AG08396 (cell line): ENCODE results near the gene TBC1D5.

Experiments used
- DNase-seq: peaks from one replicate; pipeline ENCODE4 v3.0.0; 2012; ENCODE audit warnings: low spot score, mixed read lengths

TBC1D5 gene

GRCh38 chr3:17217588-17217987 is 524.8 kb downstream of the TBC1D5 start:
- DNase-seq: no peak

GRCh38 chr3:17213102-17213501 is 529.3 kb downstream of the TBC1D5 start:
- DNase-seq: no peak

DNA sequence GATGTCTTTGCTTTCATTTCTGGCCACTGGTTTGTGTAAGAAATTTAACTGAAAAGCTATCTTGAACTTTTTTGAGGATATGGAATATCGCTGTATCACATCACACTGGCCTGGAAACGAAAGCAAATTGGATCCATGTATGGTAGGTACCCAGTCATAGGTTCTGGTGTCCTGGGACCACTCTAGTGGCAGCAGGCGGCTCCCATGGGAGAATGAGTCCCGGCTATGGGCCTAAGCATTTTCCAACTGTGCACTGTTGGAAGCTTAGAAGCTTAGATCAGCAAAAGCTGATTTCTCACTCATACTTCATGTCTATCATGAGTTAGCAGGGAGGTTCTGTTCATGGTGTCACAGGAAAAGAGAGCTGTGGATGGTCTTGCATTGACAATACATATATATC is 534.5 kb downstream of the TBC1D5 start:
- DNase-seq: no peak

DNA sequence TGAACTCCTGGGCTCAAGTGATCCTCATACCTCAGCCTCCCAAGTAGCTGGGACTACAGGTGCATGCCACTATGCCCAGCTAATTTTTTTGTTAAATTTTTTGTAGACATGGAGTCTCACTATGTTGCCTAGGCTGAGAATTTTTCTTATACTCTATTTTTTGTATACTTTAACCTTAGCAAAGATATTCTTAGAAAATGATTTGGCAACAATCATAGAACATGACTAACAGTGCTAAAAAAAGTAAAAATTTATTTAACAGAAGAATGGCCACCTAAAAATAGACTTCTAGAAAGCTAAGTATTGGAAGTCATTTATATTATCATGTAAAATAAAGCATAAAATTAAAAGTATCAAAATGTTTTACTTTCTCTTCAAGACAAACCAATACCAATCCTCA is 535.4 kb downstream of the TBC1D5 start:
- DNase-seq: no peak

DNA sequence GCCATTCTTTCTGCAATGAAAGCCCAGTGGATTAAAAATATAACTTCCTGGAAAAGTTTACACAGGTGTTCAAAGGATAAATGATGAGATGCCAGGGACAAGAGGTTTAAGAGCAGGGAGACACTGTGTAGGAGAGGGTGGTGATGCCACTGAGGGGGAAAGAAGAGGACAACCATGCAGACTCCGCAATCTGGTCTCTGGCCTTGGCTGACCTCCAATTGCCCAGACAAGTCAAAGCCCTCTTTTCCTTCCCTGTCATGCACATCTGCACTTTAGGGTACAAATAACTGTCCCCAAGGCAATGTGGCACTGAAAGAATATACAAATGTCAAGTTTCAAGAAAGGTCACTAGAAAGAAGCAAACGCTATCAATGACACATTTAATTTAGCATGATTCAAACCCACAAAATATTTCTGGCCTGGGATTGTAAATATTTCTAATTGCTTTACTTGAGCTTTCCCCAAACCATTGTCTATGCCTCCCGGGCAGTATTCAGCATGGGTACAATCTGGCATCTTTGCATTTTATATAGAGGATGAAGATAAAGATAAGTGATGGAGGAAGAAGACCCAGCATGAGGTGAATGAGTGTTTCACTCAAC is 538.3 kb downstream of the TBC1D5 start:
- no peak for DNase-seq

- DNase-seq: no peak
Observed at GRCh38 chr3:17201538-17201937, 540.9 kb downstream of the TBC1D5 start.

DNA sequence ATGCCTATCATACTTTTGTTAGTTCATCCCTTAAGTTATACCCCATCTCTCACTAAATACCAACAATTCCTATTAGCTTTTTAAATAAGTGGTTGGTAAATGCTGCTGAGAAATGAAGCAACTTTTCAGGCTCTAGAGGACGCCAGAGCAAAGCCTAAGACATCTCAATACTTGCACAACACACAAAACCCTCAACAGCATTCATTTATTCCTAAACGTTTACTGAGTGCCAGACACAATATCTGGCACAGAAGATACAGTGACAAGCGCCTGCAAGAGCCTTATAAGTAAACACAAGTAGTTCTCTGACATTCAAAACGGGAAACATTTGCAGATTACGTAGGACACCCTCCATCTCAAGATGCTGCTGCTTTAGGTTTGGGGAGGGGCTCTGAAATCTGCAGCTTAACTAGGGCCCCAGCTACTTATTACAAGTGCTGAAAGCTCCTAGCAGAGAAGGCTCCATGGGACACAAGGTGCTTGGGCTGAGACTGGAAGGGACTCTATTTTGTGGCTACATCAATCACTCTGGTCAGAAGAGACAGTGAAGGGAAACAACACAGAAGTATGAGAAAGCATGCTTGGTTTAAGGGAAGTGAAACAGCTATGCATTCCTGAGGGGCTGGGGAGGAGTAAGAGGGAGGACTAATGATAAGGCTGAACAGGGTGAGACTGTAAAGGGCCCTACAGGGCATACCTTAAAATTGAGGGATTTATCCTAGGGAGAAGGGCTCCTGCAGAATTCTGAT is 546.4 kb downstream of the TBC1D5 start:
- DNase-seq: no peak

DNA sequence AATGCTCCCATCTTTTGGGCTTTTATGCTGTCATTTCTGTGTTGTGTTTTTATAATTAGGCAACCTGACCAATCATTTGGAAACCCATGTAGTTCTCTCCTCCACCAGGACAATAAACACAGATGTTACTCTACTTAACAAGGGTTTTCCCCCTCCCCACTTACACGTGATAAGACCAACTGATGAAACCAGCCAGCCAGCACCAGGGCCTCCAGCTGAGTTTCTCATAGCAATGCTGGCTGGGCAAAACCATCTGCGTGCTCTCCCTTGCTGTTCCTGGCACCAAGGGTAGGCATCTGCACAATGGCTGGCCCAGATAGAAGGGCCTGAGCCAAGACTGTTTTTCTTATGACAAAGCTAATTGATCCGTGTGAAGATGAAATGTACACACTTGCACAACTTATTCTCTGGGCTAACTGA is 547.2 kb downstream of the TBC1D5 start:
- DNase-seq: no peak

GRCh38 chr3:17194116-17194515 is 548.3 kb downstream of the TBC1D5 start:
- no peak for DNase-seq

- no peak for DNase-seq
Observed at GRCh38 chr3:17192995-17193394, 549.4 kb downstream of the TBC1D5 start.

DNA sequence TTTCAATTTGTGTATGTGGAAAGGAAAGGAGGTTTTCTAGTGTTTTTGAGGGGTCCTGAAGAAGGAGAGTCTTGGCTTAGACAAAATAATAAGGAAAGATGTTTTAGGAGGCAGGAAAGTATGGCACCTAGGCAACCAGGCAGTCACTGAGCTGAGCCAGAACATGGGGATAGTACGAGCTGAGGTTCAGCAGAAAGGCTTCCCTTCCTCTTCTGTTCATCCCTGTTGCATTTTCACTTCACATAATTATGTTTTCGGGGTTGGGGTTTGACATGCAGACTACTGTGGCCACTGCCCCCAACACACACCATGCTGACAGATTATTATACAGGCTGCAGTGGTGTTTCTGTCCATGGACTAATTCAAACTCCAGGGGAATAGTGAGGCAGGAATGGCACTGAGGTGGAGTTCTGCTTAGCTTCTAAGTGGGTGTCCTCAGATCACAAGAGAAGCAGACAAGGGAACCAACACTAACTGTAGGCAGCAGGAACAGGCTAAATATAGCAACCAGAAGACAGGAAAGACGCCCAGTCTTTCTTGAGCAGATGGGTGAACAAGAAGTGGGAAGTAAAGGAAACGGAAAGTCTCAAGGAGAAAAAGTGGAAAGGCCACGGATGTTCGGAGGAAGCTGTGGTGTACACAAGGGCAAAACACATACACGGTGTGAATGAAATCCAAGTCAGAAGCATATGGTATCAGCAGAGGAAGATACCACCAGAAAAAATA is 551.9 kb downstream of the TBC1D5 start:
- DNase-seq: no peak

GRCh38 chr3:17188378-17188777 is 554.1 kb downstream of the TBC1D5 start:
- DNase-seq: no peak

DNA sequence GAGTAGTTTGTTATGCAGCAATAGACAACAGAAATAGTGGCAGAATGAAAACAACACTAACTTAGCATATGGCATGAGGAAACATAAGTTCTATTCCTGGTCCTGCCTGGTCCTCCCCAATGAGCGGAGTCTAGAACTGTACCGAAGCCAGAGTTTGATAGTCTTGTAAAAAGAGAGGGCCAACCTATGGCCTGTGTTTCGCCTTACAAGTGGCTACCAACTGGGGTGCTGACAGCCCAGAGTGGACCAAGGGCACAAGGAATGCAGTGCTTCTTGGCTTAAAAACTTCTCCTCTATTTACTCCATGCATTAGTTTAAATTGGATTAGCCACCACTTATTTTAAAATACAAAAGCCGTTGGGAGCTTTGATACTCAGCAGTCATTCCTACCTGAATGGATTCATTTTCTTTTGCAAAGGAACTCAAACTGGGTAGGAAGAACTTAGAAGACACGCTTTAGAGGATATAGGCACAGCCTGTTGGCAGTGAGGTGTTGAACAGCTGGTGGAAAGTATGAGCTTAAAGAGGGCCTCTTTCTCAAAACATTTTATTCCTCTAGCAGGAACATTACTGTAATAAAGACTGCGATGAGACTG is 554.7 kb downstream of the TBC1D5 start:
- no peak for DNase-seq

- DNase-seq: no peak
Observed at GRCh38 chr3:17183951-17184550, 558.4 kb downstream of the TBC1D5 start.

DNA sequence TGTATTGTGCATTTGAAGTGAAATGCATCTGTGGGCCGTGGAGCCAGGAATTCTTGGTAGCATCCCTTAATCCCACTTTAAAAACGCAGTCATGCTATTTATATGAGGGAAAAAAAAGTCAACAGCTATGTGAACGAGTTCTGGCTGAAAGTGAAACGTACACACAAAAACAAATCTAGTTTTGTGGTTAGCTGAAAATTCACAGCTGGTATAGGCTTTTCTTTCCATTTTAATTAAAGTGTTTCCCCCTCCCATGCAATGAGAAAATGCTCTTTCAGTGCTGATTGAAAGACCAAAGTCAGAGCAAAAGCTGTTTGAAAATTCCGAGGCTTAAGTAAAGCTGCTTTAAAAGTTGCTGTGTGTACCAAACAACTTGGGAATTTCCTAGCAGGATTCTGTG is 560.3 kb downstream of the TBC1D5 start:
- DNase-seq: no peak

- no peak for DNase-seq
Observed at GRCh38 chr3:17181413-17181907, 561.0 kb downstream of the TBC1D5 start.

DNA sequence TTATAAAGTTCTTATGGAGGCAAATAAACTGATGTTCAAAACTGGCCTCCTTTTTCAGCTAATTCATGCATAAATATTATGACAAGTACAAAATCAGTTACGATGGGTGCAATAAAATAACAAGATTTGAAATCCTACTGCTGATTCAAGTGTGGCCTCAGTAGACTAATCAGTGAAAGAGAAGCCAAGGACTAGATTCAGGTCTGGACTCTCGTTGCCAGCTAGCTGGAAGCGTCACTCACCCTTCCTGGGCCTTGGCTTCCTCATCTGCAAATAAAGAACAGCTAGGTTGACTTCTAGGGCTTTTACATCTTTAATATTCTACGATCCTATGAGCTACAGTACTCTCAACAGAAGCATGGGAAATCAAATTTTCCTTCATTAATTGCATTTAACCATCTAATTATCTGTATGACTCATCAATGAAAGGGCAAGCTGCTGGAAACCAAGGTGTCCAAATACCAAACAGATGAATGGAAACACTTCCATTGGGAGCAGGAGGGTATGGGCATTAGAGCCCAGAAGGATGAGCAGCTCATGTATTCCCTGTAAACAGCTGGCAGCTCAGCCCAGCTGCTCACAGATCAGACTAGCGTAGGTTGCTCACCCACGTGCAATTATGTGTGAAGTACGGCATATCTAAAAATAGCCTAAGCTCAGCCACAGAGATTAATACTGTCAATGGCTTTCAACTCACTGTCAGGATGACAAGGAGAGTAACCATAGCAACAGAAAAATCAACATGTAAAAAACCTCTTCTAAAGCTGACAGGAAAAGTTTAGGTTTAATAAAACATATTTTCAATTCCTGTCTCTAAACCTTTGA is 562.8 kb downstream of the TBC1D5 start:
- DNase-seq: no peak

DNA sequence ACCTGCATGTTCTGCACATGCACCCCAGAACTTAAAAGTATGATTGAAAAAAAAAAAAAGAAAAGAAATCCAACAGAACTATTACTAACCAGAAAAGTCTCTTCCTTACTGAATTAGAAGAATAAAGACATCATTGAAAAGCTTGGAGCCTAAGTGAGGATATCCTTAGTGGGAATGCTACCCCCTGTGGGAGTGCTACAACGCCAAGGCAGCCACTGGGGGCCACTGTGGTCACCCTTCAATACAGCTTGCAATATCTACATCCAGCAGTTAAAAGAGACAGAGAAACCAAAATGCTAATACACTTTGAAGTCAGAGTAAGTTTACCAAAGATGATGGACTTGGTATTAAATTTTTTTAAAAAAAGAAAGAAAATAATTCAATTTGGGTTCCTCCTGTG is 565.7 kb downstream of the TBC1D5 start:
- no peak for DNase-seq

GRCh38 chr3:17175187-17175807 is 567.1 kb downstream of the TBC1D5 start:
- DNase-seq: peak; percentile 49

DNA sequence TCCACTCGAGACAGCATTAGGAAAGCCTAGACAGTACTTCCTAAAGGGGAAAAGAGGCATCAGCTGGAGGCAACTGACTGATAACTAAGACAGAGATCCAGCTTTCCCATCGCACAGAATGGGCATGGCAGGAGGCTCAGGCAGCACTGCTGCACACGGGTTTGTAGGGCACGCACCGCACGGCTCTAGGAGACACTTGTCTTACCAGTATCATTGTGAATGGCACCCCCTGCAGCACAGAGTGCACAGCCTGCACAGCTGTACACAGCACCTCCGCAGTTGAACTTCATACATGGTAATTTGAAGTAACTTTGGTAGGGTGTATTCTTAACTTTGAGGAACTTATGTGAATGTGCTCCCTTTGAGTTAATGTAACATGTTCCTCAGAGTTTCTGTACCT is 576.1 kb downstream of the TBC1D5 start:
- DNase-seq: no peak

DNA sequence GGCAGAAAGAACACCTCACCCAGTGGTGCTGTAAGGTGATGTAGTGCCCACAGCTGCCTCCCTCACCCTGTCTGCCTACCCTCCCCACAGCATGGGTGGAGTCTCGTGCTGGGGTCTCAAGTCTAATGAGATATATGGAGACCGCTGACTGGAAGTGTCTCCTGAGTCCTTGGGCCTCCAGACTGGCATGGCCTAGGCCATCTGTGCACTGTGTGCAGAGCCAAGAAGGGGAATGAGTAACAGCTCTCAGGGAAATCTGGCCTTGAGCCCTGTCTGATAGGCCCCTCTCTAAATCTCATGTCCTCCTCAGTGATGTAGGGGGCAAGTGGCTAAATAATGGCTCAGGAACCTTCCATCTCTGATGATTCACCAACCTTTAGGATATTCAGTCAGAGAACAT is 580.3 kb downstream of the TBC1D5 start:
- DNase-seq: no peak
